Measurements from ENCODE around the gene PAQR4.

Gene PAQR4

DNA sequence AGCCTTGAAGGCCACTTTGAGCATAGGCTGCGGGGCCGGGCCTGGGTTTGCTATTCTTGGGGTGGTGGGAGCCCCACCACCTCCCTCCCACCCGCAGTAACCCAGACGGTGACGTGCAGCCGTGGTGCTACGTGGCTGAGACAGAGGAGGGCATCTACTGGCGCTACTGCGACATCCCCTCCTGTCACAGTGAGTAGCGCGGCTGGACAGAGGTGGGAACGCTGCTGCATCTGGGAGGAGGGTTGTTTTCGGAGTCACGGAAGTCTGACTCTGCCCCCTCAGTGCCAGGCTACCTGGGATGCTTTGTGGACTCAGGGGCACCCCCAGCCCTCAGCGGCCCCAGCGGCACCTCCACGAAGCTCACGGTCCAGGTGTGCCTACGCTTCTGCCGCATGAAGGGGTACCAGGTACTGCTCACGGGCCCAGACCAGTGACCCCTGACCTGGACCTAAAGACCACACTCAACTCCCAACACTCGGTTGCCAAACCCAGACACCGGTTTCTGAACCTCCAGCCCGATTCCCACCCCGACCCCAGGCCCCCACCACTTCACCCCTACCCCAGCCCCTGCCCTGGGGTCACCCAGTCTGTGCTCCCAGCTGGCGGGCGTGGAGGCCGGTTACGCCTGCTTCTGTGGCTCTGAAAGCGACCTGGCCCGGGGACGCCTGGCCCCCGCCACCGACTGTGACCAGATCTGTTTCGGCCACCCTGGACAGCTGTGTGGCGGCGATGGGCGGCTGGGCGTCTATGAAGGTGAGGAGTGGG lies 2.9 kb upstream of the PAQR4 start:
- no peak for DNase-seq

DNA sequence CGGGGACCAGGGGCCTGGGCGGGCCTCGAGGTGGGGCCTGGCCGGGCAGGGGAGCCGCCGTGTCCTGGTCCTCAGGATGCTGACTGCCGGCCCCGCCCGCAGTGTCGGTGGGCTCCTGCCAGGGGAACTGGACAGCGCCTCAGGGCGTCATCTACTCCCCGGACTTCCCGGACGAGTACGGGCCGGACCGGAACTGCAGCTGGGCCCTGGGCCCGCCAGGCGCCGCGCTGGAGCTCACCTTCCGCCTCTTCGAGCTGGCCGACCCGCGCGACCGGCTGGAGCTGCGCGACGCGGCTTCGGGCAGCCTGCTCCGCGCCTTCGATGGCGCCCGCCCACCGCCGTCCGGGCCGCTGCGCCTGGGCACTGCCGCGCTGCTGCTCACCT lies 2.3 kb upstream of the PAQR4 start:
- no peak for DNase-seq

DNA sequence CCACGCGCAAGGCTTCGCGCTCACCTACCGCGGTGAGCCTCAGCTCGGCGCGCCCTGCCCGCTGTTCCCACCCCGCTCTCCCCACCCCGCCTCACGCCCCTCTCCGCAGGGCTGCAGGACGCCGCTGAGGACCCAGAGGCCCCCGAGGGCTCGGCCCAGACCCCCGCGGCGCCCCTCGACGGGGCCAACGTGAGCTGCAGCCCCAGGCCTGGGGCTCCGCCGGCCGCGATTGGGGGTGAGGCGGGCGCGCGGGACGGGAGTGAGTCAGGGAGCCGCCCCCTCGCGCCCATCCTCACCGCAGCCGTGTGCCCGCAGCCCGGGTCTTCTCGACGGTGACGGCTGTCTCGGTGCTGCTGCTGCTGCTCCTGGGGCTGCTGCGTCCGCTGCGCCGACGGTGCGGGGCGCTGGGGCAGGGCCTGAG lies 1.9 kb upstream of the PAQR4 start:
- DNase-seq = no peak

DNA sequence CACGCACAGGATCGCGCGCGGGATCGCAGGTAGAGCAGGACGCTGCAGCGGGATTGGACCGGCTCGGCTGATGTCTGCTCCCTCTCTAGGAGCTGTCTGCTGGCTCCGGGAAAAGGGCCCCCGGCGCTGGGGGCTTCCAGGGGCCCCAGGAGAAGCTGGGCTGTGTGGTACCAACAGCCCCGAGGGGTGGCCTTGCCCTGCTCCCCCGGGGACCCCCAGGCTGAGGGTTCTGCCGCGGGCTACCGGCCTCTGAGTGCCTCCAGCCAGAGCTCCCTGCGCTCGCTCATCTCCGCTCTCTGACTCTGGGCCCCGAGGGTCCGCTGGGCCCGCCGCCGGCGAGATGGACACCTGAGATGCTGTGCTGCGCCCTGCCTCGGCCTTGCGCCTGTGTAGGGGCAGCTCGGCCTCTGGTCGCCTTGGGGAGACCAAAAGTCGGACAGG lies 1.4 kb upstream of the PAQR4 start:
- no peak for DNase-seq

DNA sequence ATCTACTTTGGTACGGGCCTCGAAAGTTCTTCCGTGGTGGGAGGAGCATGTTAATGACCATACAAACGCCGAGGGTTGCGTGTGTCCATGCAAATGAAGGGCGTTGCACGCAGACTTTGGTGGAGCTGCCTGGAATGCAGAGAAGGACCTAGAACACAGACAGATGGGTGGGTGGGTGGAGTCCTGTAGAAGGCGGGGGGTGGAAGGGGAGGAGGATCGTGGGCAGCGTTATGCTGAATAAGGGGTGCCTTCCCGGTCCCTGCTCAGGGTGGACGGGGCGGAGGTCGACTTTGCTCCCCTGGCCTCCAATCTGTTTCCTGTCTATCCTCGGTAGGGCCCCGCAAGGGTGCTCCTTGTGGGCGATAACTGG lies 795 bp upstream of the PAQR4 start:
- no peak for DNase-seq

DNA sequence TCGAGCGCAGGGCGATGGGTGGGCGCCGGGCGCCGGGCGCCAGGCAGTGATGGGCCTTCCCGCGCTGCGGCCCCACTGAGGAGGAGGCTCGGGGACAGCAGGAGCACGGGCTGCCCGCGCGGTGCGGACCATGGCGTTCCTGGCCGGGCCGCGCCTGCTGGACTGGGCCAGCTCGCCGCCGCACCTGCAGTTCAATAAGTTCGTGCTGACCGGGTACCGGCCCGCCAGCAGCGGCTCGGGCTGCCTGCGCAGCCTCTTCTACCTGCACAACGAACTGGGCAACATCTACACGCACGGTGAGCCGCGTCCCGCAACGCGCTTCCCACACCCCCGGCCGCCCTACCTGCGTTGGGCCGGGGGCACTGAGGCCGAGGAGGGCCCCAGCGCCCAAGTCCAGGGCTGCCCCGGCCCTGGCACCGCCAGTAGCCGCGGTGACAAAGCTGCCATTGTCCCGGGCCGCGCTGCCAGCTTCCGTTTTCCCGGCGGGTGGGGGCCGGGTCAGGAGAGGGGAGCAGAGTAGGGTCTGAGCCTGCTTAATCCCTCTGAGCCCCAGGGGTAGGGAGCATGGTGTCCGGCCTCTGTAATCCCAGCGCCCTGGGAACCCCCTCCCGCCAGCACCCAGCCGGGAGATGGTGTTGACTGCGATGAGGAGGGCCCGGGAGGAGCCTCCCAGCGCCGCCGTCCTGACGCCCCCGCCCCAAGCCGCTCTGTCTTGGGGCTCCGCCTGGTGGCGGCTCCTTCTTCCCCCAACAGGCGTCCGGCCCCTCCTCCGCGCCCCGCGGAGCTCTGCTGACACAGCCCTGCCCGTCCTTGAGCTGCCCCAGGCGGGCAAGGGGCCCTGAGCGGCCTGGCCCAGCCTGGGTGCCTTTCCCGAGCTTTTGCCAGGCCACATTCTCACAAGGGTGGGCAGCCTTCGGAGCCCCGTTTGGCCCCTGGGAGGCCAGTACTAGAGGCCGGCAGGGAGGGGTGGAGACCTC lies 685 bp downstream of the PAQR4 start:
- no peak for DNase-seq

DNA sequence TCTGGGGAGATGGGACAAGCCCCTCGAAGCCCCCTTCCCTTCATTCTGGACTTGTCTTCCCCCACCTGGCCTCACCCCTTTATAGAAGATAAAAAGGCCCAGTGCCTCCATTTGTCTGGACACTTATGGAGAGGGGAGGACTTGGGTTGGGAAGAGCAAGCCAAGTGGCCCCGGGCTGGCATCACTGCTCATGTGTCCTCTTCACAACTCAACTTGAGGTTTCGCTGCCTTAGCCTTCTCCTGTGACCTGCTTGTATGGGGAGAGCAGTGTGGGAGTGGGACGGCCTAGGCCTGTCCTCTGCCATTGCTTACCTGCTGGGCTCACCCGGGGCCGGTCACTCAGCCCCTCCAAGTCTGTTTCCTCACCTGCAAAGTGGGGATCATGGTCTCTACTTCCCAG lies 1.4 kb downstream of the PAQR4 start:
- DNase-seq = no peak

DNA sequence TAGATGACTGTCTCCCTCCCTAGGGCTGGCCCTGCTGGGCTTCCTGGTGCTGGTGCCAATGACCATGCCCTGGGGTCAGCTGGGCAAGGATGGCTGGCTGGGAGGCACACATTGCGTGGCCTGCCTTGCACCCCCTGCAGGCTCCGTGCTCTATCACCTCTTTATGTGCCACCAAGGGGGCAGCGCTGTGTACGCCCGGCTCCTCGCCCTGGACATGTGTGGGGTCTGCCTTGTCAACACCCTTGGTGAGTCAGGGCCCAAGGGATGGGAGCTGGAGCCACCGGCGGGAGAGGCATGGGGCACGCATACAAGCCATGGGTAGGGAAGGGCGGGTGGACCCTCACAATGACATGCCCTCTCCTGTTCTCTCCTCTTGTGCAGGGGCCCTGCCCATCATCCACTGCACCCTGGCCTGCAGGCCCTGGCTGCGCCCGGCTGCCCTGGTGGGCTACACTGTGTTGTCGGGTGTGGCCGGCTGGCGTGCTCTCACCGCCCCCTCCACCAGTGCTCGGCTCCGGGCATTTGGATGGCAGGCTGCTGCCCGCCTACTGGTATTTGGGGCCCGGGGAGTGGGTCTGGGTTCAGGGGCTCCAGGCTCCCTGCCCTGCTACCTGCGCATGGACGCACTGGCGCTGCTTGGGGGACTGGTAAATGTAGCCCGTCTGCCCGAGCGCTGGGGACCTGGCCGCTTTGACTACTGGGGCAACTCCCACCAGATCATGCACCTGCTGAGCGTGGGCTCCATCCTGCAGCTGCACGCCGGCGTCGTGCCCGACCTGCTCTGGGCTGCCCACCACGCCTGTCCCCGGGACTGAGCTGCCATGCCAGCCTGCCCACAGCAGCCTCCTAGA lies 2.2 kb downstream of the PAQR4 start:
- no peak for DNase-seq

DNA sequence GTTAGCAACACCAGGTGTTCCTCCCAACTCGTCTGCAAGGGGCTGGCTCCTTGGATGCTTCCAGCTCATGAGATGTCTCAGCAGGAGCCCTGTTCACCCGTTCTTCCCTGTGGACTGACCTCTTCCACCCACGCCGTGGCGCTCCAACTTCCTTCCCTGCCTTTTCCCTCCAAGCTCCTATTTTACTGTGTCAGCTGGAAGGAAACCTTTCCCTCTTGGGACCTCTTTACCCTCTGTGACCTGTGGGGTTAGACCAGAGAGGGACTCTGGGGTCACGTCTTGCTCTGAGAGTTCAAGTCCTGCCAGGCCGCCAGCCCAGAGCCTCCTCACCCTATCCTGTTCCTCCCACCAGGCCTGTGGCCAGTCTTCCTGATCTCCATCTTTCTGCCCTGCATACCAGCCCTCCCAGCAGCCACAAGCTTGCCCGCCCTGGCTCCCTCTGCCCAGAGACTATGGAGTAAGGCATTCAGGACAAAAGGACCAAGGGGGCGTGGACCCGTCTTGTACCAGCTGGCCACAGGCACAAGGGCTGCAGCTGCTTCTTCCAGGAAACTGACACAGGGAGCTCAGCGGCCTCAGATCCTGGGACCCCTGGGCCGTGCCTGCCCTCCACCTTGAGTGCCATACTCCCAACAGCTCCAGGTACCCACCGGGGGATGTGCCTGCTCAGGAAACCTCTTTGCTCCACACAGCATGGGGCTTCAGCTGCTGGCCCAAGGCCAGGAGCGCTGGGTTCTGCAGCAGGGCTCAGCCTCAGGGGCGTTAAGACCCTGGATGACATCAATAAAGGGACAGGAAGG lies 3.0 kb downstream of the PAQR4 start:
- no peak for DNase-seq

DNA sequence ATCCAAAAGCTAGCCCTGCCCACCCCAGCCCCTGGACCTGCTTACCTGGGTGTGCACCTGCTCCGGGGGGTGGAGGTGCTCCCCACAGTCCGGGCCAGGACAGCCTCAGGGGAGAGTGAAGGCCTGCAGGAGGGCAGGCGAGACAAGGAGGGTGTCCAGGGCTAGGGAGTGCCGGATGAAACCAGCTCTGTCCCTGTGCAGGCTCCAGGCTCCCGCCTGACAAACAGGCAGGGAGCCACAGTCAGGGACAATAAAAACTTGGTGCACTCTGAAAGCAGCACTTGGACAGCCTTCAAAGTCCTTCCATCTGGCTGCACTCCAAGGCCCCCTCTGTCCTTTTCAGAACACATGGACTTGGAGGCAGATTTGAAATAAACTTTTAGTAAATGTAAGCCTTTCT lies 3.9 kb downstream of the PAQR4 start:
- DNase-seq = no peak

DNA sequence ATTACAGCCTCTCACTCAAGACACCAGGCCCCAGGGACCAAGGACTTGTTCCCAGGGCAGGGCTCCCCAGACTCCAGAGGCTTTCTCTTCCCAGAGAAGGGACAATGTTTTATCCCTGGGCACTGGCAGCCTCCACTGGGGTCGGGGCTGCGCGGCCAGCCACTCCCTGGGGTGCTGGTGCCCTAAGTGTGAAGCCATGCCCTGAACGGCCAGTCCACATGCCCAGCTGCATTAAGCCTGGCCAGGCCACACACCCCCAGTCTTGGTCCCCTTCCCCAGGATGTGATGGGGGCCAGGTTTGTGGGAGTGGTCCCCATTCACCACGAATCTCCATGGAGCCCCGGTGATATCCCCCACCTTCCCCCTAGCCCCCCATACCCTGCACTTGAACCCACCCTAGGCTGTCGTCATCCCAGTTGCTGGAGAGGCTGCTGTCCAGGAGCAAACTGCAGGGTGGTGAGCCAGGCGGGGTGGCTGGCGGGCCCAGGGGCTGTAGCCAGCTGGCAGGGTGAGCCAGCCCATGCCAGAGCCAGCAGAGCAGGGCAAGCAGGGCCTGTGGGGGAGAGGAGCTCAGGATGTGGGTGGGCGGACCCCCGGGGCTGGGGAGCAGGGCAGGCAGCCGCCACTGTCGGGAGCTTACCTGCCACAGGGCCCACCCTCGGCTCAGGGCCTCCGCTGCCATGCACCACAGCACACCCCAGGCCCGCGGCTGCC lies 4.6 kb downstream of the PAQR4 start:
- no peak for DNase-seq

DNA sequence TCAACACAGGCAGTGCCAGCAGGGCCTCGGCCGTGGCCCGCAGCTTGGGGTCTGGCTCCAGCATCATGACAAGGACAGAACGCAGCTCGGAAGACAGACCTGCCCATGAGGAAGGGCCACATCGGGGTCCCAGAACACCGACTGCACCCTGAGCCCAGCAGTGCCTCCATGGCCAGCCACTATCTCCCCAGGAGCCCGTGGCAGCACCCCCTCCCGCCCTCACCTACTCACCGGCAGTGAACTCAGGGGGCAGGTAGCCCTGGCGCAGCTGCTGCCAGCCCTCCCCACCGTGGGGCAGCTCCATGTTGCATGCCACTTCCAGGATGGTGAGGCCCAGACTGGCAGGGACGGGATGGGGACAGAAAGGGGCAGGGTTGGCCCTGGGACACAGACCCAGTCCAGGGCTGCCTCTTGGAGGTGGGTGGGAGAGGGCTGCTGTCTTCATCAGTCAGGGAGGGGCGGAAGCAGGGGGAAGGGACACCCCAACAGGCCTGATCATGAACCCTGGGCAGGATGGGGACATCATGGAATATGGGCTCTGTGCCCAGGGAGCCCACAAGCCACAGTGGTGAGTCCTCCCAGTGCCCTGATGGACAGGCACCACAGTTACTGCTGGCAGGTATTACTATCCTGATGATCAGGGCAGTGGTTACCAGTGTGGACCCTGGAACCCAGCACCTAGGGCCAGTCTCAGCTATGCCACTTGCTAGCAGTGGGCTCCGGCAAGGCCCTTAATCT lies 5.3 kb downstream of the PAQR4 start:
- DNase-seq = no peak

DNA sequence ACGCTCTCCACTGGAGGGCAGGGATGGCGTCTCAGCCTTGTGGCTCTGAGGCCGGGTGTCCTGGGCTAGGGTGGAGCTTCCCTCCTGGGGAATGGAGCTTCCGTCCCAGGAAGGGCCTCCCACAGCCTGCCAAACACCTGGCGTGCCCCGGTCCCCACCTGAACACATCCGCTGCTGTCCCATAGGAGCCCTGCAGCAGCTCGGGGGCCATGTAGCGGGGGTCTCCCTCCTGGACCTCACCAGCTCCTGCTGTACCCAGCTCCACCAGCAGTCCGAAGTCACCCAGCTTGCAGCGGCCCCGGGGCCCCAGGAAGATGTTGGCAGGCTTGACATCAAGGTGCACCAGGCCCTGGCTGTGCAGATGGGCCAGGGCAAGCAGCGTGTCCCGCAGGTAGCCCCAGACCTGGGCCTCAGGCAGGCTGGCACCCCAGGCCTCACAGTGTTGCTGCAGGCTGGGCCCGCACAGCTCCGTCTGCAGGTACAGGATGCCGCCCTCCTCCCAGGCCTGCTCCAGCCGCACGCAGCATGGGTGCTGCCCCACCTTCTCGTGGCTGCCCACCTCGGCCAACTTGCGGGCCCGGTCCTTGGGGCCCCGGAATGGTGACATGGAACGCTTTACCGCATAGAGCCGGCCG lies 6.1 kb downstream of the PAQR4 start:
- no peak for DNase-seq

DNA sequence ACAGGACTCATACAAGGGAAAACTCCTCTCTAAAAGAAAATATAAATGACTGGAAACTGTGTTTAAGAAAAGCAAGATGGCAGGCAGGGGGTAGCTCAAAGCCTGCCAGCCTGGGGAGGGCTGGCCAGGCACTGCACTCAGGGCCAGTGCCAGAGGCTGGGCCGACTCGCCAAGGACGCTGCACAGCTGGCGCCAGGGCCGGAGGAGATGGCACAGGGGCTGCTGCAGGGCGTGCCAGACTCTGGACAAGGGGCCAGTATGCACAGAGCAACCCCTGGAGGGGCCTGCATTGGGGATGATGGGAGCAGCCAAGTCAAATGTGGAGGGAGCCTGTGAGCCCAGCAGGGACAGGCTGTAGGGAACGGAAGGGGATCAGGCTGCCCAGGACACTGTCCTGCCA lies 7.1 kb downstream of the PAQR4 start:
- DNase-seq = no peak

DNA sequence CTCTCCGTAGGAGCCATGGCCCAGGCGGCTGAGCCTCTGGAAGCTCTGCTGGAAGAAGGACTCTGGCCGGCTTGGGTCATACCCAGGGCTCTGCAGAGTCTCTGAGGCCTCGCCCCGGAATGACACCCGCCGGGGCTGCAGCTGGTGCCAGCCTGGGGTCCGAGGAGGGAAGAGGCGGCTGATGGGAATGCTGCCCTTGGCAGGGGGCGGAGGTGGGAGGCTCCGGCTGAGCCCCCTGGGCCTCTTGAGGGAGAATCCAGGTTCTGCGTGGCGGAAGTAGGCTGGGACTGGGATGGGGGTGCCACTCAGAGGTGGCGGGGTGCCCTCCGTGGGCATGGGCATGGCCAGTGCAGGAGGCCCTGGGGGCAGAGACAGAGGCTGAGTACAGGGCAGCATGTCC lies 7.5 kb downstream of the PAQR4 start:
- DNase-seq = no peak

DNA sequence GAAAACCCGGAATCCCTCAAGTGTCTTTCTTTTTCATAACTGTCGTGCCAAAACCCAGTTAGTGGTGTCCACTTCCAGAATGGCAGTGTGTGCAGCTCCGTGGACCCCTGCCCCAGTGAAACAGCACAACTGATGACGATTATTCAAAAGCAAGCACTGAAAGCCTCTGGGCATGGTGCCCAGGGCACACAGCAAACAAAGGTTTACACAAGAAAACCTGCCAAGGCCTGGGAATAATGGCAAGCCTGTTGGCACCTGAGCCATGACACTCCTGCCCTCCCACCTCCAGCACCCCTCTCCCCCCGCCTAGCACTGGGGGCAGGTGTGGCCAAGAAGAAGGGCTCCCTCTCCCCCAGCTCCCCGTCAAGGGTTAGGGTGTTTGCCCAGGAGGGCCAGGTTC lies 8.3 kb downstream of the PAQR4 start:
- no peak for DNase-seq

DNA sequence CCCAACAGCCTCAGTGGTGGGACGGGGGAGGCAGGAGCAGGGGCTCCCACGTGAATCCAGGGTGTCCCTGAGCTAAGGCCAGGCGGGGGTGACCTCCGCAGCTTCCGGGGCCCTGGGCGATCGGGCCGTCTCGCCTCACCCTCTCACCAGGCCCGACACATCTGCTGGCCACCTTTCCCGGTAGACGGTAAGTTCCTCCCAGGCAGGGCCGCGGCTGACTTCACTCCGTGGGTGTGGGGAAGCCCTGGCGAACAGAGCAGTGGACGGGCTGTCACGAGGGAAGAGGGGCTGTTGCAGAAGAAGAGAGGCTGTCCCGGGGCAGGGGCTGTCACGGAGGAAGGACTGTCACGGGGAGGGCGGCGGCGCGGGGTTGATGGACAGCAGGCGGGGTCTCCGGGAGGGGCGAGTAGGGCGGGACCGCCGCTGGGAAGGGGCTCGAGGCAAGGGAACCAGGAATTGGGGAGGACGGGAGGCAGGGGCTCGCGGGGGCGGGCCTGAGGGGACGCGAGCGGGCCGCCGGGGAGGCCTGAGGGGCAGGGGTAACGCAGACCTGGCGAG lies 10.6 kb downstream of the PAQR4 start:
- no peak for DNase-seq

DNA sequence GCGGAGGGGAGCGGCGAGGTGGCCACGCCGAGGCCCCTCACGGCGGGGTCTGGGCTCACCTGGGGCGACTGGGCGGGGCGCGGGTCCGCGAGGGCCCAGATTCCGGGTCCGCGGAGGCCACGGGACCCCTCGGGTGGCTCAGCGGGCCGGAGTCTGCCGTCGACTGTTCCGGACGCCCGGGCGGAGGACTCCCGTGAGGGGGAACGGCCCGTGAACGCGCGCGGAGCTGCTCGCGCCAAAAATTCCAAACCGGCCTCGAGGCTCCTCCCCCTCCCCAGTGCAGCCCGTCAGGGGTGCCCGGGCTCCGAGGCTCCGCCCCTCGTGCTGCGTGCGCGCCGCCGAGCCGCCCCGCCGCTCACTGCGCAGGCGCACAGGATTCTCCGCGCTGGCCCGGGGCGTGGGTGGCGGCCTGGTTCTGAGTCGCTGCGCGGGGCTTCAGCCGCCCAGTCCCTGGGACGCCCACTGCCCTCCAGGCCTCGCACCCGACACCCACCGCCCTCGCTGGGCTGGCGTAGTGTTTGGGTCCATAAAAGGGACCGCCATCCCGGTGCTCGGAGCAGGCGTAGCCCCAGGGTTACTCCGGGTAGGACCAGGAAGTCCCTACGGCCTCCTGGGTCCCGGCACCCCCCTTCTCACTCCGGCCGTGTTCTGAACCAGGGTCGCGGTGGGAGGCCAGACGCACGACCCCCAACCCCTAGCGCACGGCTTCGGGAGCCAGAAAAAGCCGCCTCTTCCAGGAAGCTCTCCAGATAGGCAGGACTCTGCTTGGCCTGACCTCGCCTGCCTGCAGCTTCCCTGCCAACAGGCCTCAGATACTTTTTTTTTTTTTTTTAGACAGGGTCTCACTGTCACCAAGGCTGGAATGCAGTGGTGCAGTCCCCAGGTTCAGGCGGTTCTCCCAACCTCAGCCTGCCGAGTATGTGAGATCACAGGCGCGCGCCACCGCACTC lies 11.4 kb downstream of the PAQR4 start, which contains the start of gene PKMYT1:
TSS of gene PKMYT1 (minus strand) at position 220 of the 950 bp plus-strand sequence. CDS start 789 bp downstream, outside the sequence.
- peak; percentile 68 for DNase-seq

Measured in kidney glomerular epithelial cell (primary cell).